D341Med (cell line): ENCODE data around the gene MKNK2.
A peak's percentile ranks its signal among the peaks of the same experiment; 100 is the strongest.
"Not testable (repeated sequence)": the region's sequence is repeated elsewhere in the genome, so short reads cannot be mapped to it uniquely, and the experiment has no call there.

Experiments used
- DNase-seq: peaks from one replicate; pipeline ENCODE4 v3.0.0; 2012; ENCODE audit warnings: low spot score

MKNK2 gene

GRCh38 chr19:2043961-2044708, 6.9 kb downstream of the MKNK2 start:
- no peak for DNase-seq

GRCh38 chr19:2043251-2043641, 7.8 kb downstream of the MKNK2 start:
- DNase-seq, result no peak

- no peak for DNase-seq
Measured at GRCh38 chr19:2042485-2043250, 8.4 kb downstream of the MKNK2 start.

GRCh38 chr19:2041683-2042484, 9.2 kb downstream of the MKNK2 start:
- peak; percentile 100 for DNase-seq

GRCh38 chr19:2041433-2041682, 9.7 kb downstream of the MKNK2 start:
- no peak for DNase-seq

GRCh38 chr19:2040647-2041432, 10.2 kb downstream of the MKNK2 start:
- no peak for DNase-seq

GRCh38 chr19:2039959-2040646, 10.9 kb downstream of the MKNK2 start:
- DNase-seq, result no peak

GRCh38 chr19:2039089-2039958, 11.7 kb downstream of the MKNK2 start:
- DNase-seq, result no peak

- DNase-seq, result no peak
Measured at GRCh38 chr19:2038284-2039088, 12.6 kb downstream of the MKNK2 start.

- DNase-seq, result no peak
Measured at GRCh38 chr19:2037651-2038255, 13.3 kb downstream of the MKNK2 start.

GRCh38 chr19:2036424-2036823, 14.6 kb downstream of the MKNK2 start:
- DNase-seq, result no peak

- DNase-seq, result no peak
Measured at GRCh38 chr19:2035590-2035991, 15.5 kb downstream of the MKNK2 start.

- DNase-seq, result peak; percentile 73
Measured at GRCh38 chr19:2034729-2035589, 16.1 kb downstream of the MKNK2 start.

GRCh38 chr19:2034253-2034652, 16.8 kb downstream of the MKNK2 start:
- DNase-seq, result not testable (repeated sequence)

- DNase-seq, result no peak
Measured at GRCh38 chr19:2033825-2034159, 17.3 kb downstream of the MKNK2 start.

- DNase-seq, result no peak
Measured at GRCh38 chr19:2033115-2033824, 17.8 kb downstream of the MKNK2 start.

- peak; percentile 76 for DNase-seq
Measured at GRCh38 chr19:2032296-2032941, 18.6 kb downstream of the MKNK2 start.
